Esophagus (tissue), 2 donors: ENCODE results near the gene FAM184B. TPM values are rescaled to one million over a fixed set of nuclear protein-coding genes. Genes with fewer than 3 reads are reported as not detected.

ENCODE experiments used
- H3K27ac ChIP-seq, 2 donors: one replicate each; pipeline ENCODE4 v1.5.1; 2013; ENCODE audit warnings: low read depth in 2 of 2, mild to moderate bottlenecking in 2 of 2, inconsistent platforms in 1 of 2, low read length in 1 of 2, moderate library complexity in 1 of 2
- H3K27me3 ChIP-seq, 2 donors: one replicate each; pipeline ENCODE4 v1.6.1; 2013; ENCODE audit warnings: low read length in 2 of 2, control low read depth in 1 of 2, mild to moderate bottlenecking in 1 of 2; ENCODE audit not compliant: insufficient read depth in 2 of 2, control insufficient read depth in 1 of 2
- H3K36me3 ChIP-seq, 2 donors: one replicate each; pipeline ENCODE4 v1.6.1; 2013; ENCODE audit warnings: low read length in 1 of 2; ENCODE audit not compliant: control insufficient read depth in 2 of 2, insufficient read depth in 2 of 2
- H3K4me1 ChIP-seq, 2 donors: one replicate each; pipeline ENCODE4 v1.6.1; 2013; ENCODE audit warnings: low read length in 1 of 2; ENCODE audit not compliant: control insufficient read depth in 2 of 2, insufficient read depth in 2 of 2
- H3K4me3 ChIP-seq, 2 donors: one replicate each; pipeline ENCODE4 v1.5.1; 2013; ENCODE audit warnings: low read length in 2 of 2, mild to moderate bottlenecking in 2 of 2, low read depth in 1 of 2, moderate library complexity in 1 of 2
- H3K9me3 ChIP-seq, 2 donors: one replicate each; pipeline ENCODE4 v1.6.1; 2013; ENCODE audit warnings: mild to moderate bottlenecking in 2 of 2, low read depth in 1 of 2, low read length in 1 of 2, moderate library complexity in 1 of 2; ENCODE audit not compliant: control insufficient read depth in 2 of 2, insufficient read depth in 1 of 2
- WGBS, 2 donors: extraction: QIAGEN DNeasy Blood & Tissue Kit; methylation state at CpG; one replicate each; pipeline ENCODE4 v1.1.7; 2013; 5-methylcytosine and 5-hydroxymethylcytosine counted together
- polyA plus RNA-seq, 2 donors: library from polyadenylated mRNA; stranded (reverse); fragments of 200-250 nt; gene quantifications; one replicate each; pipeline ENCODE4 v1.2.3, GENCODE V29; 2013
- donor health status: healthy with polysubstance abuse.
- donor health status: Bipolar disorder and iron deficiency.

Gene FAM184B
- polyA plus RNA-seq, 2 donors, result 0.07 to 0.14 TPM

GRCh38 chr4:17682222-17682566 is 99.2 kb downstream of the FAM184B start:
- Histone ChIP-seq H3K4me3 (no peak overlapping the region), H3K9me3 (peaks cover 0 to 3% of the 10 kb centered on the region in 2 donors), H3K4me1 (no peaks in the 10 kb centered on the region), H3K27ac (no peak overlapping the region), H3K27me3 (no peaks in the 10 kb centered on the region), H3K36me3 (no peaks in the 10 kb centered on the region)
- 49 to 67% methylated on average over 2 of the region's 2 CpGs for WGBS, 2 donors

DNA sequence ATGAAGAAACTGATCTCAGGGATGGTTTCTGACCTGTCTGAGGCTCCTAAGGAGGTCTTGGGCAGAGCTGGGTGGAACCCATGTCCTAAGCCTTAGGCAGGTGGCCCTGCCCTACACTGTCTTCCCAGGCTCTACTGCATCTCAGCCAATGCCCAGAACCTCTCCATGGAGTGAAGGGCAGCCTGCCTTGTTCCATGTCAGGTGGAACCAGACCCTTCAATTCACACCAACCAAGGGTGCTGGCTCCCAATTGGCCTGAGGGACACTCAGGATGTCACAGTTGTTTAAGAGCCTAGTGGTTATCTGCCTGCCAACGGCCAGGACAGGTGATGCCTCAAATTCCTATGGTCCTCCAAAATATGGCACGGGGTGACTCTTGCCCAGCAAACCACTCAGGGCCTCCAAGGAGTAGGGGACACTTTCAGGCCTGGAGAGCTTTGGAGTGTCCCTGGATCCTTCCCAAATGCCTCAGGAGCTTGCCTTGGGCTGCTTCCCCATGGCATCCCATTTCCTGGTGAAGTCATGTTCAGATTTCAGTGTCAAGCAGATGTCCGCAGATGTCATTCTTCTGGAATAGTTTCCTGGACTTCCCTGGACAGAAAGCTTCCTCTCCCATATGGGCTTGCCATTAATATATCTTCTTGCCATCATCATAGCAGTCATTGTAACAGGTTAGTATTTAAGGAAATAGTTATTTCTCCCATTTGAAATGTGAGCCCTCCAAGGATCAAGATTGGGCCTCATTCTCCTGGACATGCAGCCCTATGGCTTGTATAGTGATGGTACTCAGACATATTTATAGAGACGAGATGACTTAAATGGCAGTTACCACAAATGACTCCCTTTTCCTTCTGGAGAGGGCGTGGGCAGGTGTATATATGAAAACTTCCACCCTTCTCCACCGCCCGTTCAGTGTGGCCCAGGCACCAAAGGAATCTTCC is 99.9 kb downstream of the FAM184B start:
- Histone ChIP-seq H3K4me3 (no peak overlapping the region), H3K27me3 (no peaks in the 10 kb centered on the region), H3K4me1 (no peaks in the 10 kb centered on the region), H3K36me3 (no peaks in the 10 kb centered on the region), H3K9me3 (peaks cover 0 to 3% of the 10 kb centered on the region in 2 donors), H3K27ac (no peak overlapping the region)
- 63 to 73% methylated on average over 7 of the region's 7 CpGs for WGBS, 2 donors

DNA sequence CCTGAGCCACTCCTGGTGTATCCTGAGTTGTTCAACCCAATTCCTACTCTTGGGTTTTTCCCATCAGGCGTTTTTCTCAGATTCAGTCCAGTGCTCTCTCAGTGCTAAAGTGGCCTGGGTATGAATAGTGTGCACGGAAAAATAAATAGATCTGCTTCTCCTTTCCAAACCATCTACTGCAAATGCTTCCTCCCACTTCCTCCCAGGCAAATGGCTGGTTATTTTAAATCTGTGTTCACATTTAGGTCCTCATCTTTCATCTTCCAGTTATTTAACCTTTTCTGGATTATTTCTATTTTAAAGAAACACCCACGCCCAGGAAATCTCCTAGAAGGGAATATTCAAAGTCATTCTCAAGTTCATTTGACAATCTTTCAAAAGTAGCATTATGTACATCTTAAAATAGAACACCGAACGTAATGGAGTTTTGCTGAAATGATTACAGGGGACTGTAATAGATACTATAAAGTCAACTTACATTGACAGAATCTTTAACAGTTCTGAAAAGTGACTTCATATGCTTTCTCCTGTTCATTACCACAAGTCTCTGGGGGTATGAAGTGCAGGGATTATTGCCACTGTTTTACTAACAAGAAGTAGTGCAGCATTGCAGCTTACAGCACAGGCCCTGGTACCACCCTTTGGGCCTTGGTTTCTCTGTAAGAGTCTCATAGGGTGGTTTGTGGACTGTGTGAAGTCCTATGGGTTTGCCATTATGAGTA is 100.7 kb downstream of the FAM184B start:
- H3K4me3 ChIP-seq, result no peak overlapping the region
- H3K4me1 ChIP-seq, result no peaks in the 10 kb centered on the region
- 53 to 56% methylated on average over 5 of the region's 5 CpGs for WGBS, 2 donors
- no peak overlapping the region for H3K27ac ChIP-seq
- peaks cover 0 to 3% of the 10 kb centered on the region in 2 donors for H3K9me3 ChIP-seq
- no peaks in the 10 kb centered on the region for H3K36me3 ChIP-seq
- no peaks in the 10 kb centered on the region for H3K27me3 ChIP-seq

DNA sequence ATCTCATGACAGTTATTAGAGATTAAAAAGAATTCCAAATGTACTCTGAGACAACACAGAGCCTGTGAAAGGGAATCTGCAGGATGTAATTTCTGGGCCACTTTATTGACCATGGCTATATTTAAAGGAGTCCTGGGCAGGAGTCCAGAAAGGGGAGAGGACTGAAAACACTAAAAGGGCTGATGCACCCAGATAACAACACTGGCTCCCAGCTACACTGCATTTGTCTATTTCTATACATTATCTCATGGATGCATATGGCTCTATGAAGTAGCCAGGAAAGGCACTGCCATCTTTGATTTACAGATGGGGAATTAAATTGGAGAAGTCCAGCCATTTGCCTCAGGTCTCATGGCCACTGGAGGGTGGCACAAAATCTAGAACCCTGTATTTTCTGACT is 111.0 kb downstream of the FAM184B start:
- Histone ChIP-seq H3K27me3 (no peaks in the 10 kb centered on the region), H3K36me3 (no peaks in the 10 kb centered on the region), H3K9me3 (no peaks in the 10 kb centered on the region), H3K4me3 (no peak overlapping the region), H3K4me1 (peaks cover 0 to 3% of the 10 kb centered on the region in 2 donors), H3K27ac (no peak overlapping the region)

DNA sequence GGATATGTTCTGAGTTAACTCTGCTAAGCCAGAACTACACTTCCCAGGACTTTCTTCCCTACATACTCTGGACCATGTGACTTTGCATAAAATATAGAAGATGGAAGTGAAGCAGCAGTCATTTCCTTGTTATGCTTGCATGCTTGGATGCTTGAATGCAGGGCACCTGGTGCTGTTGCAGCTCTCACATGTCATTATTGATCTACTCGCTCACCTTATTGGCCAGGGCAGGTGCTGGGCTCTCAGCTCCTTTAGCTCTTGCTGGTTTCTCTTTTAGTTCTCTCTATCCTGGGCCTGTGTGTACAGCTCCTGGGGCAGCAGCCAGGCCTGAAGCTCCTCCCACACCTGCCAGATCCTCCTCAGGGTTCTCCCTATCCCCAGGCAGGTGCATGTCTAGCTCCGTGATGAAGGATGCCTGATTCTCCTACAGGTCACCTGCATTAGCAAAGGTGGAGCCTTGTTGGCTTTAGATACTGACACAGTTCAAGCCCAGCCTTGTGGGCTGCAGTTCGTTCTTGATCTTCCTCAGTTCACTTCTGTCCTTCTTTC is 113.7 kb downstream of the FAM184B start:
- H3K4me3 ChIP-seq, result no peak overlapping the region
- no peaks in the 10 kb centered on the region for H3K36me3 ChIP-seq
- no peaks in the 10 kb centered on the region for H3K27me3 ChIP-seq
- no peak overlapping the region for H3K27ac ChIP-seq
- H3K4me1 ChIP-seq, result peaks cover 0 to 3% of the 10 kb centered on the region in 2 donors
- H3K9me3 ChIP-seq, result no peaks in the 10 kb centered on the region
- 53 to 60% methylated on average over 3 of the region's 3 CpGs for WGBS, 2 donors

- 64 to 77% methylated on average over 3 of the region's 3 CpGs for WGBS, 2 donors
- no peaks in the 10 kb centered on the region for H3K9me3 ChIP-seq
These were observed 114.2 kb downstream of the FAM184B start for GRCh38 chr4:17667253-17667652.

DNA sequence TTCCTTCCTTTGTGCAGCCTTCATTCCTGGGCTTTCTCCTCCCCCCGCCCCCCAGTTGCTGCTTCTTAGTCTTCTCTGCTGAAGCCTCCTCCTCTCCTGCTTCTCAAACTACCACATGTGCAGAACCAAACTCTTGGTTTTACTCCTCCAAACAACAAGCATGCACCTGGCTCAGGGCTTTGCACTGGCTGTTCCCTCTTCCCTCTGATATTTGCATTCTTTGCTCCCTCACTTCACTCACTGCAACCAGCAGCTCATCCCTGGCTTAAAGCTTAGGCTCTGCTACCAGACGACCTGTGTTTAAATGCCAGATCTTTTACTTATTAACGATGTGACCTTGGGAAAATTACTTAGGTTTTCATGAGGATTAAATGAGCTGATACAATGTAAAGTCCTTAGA is 115.6 kb downstream of the FAM184B start:
- peaks cover 0 to 3% of the 10 kb centered on the region in 2 donors for H3K4me1 ChIP-seq
- no peaks in the 10 kb centered on the region for H3K27me3 ChIP-seq
- no peak overlapping the region for H3K27ac ChIP-seq
- whole genome bisulfite sequencing, 2 donors, result 63 to 85% methylated on average over 3 of the region's 3 CpGs
- H3K36me3 ChIP-seq, result no peaks in the 10 kb centered on the region
- H3K4me3 ChIP-seq, result no peak overlapping the region
- H3K9me3 ChIP-seq, result no peaks in the 10 kb centered on the region

More at GRCh38 chr4:17667253-17667652, 114.2 kb downstream of the FAM184B start:
- H3K4me1 ChIP-seq, result peaks cover 0 to 3% of the 10 kb centered on the region in 2 donors
- no peak overlapping the region for H3K27ac ChIP-seq
- H3K27me3 ChIP-seq, result no peaks in the 10 kb centered on the region
- no peak overlapping the region for H3K4me3 ChIP-seq
- H3K36me3 ChIP-seq, result no peaks in the 10 kb centered on the region

DNA sequence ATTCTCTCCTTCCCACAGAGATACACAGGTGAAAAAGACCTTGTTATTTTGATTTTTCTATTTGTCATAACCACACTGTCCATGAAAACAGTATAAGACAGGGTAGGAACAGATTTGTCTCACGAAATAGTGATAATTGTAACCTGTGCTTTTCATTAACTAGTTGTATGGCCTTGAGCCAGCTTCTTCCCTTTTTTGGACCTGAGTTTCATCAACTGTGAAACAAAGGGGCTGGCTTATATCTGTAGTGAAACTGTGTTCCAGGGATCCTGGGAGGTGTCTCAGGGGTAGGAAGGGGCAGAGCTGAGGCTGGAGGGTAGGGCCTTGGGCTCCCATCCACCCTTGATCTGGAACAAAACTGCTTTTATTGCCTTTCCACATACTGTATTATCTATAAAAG is 116.1 kb downstream of the FAM184B start:
- Histone ChIP-seq H3K27me3 (no peaks in the 10 kb centered on the region), H3K36me3 (no peaks in the 10 kb centered on the region), H3K9me3 (no peaks in the 10 kb centered on the region), H3K4me3 (no peak overlapping the region), H3K27ac (no peak overlapping the region), H3K4me1 (peaks cover 0 to 3% of the 10 kb centered on the region in 2 donors)
- WGBS, 2 donors, result 54 to 56% methylated on average over 1 of the region's 1 CpG

GRCh38 chr4:17664755-17665154 is 116.7 kb downstream of the FAM184B start:
- peaks cover 0 to 3% of the 10 kb centered on the region in 2 donors for H3K4me1 ChIP-seq
- H3K36me3 ChIP-seq, result no peaks in the 10 kb centered on the region
- H3K9me3 ChIP-seq, result no peaks in the 10 kb centered on the region
- 55 to 61% methylated on average over 4 of the region's 4 CpGs for WGBS, 2 donors
- H3K27ac ChIP-seq, result no peak overlapping the region
- H3K27me3 ChIP-seq, result no peaks in the 10 kb centered on the region
- H3K4me3 ChIP-seq, result no peak overlapping the region
